Naive thymus-derived CD4-positive, alpha-beta T cell (primary cell): Measurements from ENCODE around the gene PHLDA2. TPM values are rescaled to one million over a fixed set of nuclear protein-coding genes. Genes with fewer than 3 reads are reported as not detected.

Source experiments
- ATAC-seq: fragments of 150-1000 bp; cut with Tn5 transposase; 2 replicates; pipeline ENCODE4 v1.10.0; 2021; ENCODE audit warnings: mild to moderate bottlenecking, moderate library complexity
- CTCF ChIA-PET: fragments of 350-600 bp; sonication (Branson Sonifier 250); formaldehyde crosslinking; loops from one replicate; lab custom pipeline; 2021; ENCODE audit warnings: antibody characterized with exemption; lab: Charles Lee
- POLR2A ChIA-PET: fragments of 350-600 bp; sonication (Branson Sonifier 250); formaldehyde crosslinking; loops from one replicate; lab custom pipeline; 2021; ENCODE audit warnings: antibody characterized with exemption, inconsistent platforms; lab: Charles Lee
- DNase-seq, 9 donors: peaks; one replicate each; pipeline versions ENCODE4 v3.0.0 to v3.0.0-alpha.2; 2020 to 2022; ENCODE audit warnings: mixed read lengths in 1 of 9
- H3K27ac ChIP-seq: one replicate; pipeline ENCODE4 v1.7.0; 2013; ENCODE audit warnings: mild to moderate bottlenecking, low read depth, low read length, moderate library complexity
- H3K27me3 ChIP-seq, 2 donors: one replicate each; pipeline ENCODE4 v1.7.0; 2013; ENCODE audit warnings: low read length in 2 of 2, mild to moderate bottlenecking in 2 of 2, moderate library complexity in 2 of 2; ENCODE audit not compliant: control insufficient read depth in 2 of 2, insufficient read depth in 2 of 2
- H3K36me3 ChIP-seq, 3 experiments: 1 replicate in 2 of 3; 2 replicates in 1 of 3; pipeline ENCODE4 v1.7.0; 2013; ENCODE audit warnings: low read length in 3 of 3, mild to moderate bottlenecking in 3 of 3, moderate library complexity in 1 of 3; ENCODE audit not compliant: insufficient read depth in 3 of 3, control insufficient read depth in 2 of 3
- H3K4me1 ChIP-seq, 2 donors: one replicate each; pipeline ENCODE4 v1.7.0; 2013; ENCODE audit warnings: low read length in 2 of 2, mild to moderate bottlenecking in 2 of 2, moderate library complexity in 1 of 2; ENCODE audit not compliant: control insufficient read depth in 2 of 2, insufficient read depth in 2 of 2
- H3K4me3 ChIP-seq: 2 replicates; pipeline ENCODE4 v1.7.0; 2013; ENCODE audit warnings: mild to moderate bottlenecking, low read length
- H3K9me3 ChIP-seq, 3 experiments: 1 replicate in 2 of 3; 2 replicates in 1 of 3; pipeline ENCODE4 v1.7.0; 2013; ENCODE audit warnings: low read length in 3 of 3; ENCODE audit not compliant: control insufficient read depth in 2 of 3
- H3K27ac Mint-ChIP-seq, 9 donors: one replicate each; pipeline ENCODE4 v1.8.0; 2020 to 2022; ENCODE audit warnings: mixed read lengths in 9 of 9, mild to moderate bottlenecking in 8 of 9, moderate library complexity in 5 of 9, inconsistent platforms in 2 of 9
- H3K27me3 Mint-ChIP-seq, 5 donors: one replicate each; pipeline ENCODE4 v1.8.0; 2021 to 2022; ENCODE audit warnings: mixed read lengths in 5 of 5, mild to moderate bottlenecking in 1 of 5
- H3K36me3 Mint-ChIP-seq, 5 donors: one replicate each; pipeline ENCODE4 v1.8.0; 2020 to 2022; ENCODE audit warnings: mixed read lengths in 5 of 5, mild to moderate bottlenecking in 3 of 5, inconsistent platforms in 1 of 5
- H3K4me1 Mint-ChIP-seq, 7 donors: one replicate each; pipeline ENCODE4 v1.8.0; 2020 to 2022; ENCODE audit warnings: mixed read lengths in 7 of 7, mild to moderate bottlenecking in 3 of 7, inconsistent platforms in 1 of 7
- H3K4me3 Mint-ChIP-seq, 10 donors: one replicate each; pipeline ENCODE4 v1.8.0; 2020 to 2022; ENCODE audit warnings: mild to moderate bottlenecking in 10 of 10, mixed read lengths in 10 of 10, moderate library complexity in 6 of 10, inconsistent platforms in 2 of 10
- H3K9me3 Mint-ChIP-seq, 11 donors: one replicate each; pipeline ENCODE4 v1.8.0; 2020 to 2022; ENCODE audit warnings: mixed read lengths in 11 of 11, mild to moderate bottlenecking in 4 of 11, inconsistent platforms in 1 of 11, moderate library complexity in 1 of 11
- intact Hi-C, 2 donors: fragments of 100-400 bp; cut with micrococcal nuclease; formaldehyde crosslinking; loops; one replicate each; pipeline ENCODE4 v1.15.1; 2023
- polyA plus RNA-seq, 2 donors: library from polyadenylated mRNA; unstranded; fragments of 300-500 nt; fragmentation: Illumina TruSeq; gene quantifications; one replicate each; pipeline ENCODE4 v1.2.3, GENCODE V29; 2021
- total RNA-seq, 6 experiments: library from RNA in 5 of 6; stranded (reverse) in 5 of 6; gene quantifications; 1 replicate in 5 of 6; 2 replicates in 1 of 6; pipeline ENCODE4 v1.2.3 and lab custom pipeline; 2021 to 2026

The PHLDA2 gene
- total and polyA plus RNA-seq, 7 experiments from 2014 or later, result 2.5 to 7.9 (median 4.5) TPM; not detected in 4

DNA sequence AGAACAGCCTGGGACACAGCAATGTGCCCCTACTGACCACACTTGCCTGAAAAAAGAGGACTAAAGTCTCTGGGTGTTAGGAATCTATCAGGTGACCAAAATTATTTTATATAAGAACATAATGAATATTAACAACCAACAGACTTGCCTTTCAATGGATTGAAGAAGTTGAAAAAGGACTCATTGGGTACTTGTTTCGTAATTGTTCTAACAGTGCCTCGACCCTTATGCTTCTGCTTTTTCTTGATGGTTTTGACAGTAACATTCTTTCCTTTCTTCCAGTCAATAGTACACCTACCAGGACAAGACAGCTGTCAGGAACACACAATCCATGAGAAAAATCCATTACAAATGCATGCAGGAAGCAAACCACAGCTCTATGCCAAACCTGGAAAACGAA, 29.0 kb upstream of the PHLDA2 start:
- ATAC-seq, result no peak

DNA sequence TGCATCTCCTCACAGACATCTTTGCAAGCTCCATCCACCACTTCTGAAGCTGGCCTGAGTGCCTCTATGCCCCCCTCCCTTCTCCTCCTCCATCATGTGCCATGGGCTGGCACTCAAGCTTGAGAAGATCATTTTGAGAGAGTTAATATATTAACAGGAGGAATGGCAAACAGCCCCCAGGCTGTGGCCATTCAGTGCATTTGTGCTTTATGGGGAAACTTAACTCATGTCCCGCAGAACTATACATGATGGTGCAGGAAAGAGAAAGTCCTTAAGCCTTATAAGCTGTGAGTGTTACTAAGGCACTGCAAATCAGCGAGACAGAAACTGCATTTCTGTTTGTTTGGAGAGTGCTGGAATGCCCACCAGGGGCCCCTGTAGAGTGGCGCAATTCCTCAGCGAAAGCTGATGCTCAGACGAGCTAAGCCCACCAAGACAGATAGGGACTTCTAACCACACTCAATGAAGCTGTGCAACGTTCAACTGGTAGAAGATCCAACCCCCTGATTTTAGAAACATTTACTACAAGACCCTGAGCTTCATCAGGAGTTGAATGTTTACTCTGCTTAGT, 26.8 kb upstream of the PHLDA2 start:
- H3K9me3 ChIP-seq, result no peaks in the 10 kb centered on the region
- DNase-seq (no peak), ATAC-seq (no peak)
- no peak overlapping the region for H3K27ac ChIP-seq
- H3K36me3 ChIP-seq, result peaks cover 57 to 100% (median 89%) of the 10 kb centered on the region in 3 experiments
- Mint-ChIP-seq H3K4me3 (no peak overlapping the region), H3K27me3 (no peaks in the 10 kb centered on the region), H3K9me3 (no peaks in the 10 kb centered on the region), H3K4me1 (peaks cover 3 to 54% (median 7%) of the 10 kb centered on the region in 7 donors), H3K36me3 (peaks cover 8 to 64% (median 31%) of the 10 kb centered on the region in 5 donors), H3K27ac (peak overlapping the region in 2 of 9 donors; percentile 25 to 62)
- CTCF ChIA-PET, result interaction anchor here (0.6 to 1.4 kb wide), 2 partner anchors 19 to 1238 kb away, joined by 3 to 4 read pairs; no protein-coding TSS in a partner anchor
- POLR2A ChIA-PET, result interaction anchor here (0.9 kb wide), 1 partner anchor 33 kb away, joined by 3 read pairs; no protein-coding TSS in a partner anchor
- H3K4me3 ChIP-seq, result no peak overlapping the region
- intact Hi-C loops, result no loop called here
- no peaks in the 10 kb centered on the region for H3K27me3 ChIP-seq
- H3K4me1 ChIP-seq, result peaks cover 0 to 4% of the 10 kb centered on the region in 2 donors

More for the DNA sequence above, 29.0 kb upstream of the PHLDA2 start:
- Mint-ChIP-seq H3K27me3 (no peaks in the 10 kb centered on the region), H3K9me3 (no peaks in the 10 kb centered on the region), H3K4me3 (no peak overlapping the region), H3K36me3 (peaks cover 18 to 67% (median 34%) of the 10 kb centered on the region in 5 donors), H3K27ac (no peak overlapping the region), H3K4me1 (peaks cover 10 to 47% (median 21%) of the 10 kb centered on the region in 7 donors)
- H3K9me3 ChIP-seq, result no peaks in the 10 kb centered on the region
- no peaks in the 10 kb centered on the region for H3K27me3 ChIP-seq
- H3K4me3 ChIP-seq, result no peak overlapping the region
- H3K4me1 ChIP-seq, result no peaks in the 10 kb centered on the region
- ChIA-PET CTCF (interaction anchor here (1.0 kb wide), 1 partner anchor 17 kb away, joined by 3 read pairs; no protein-coding TSS in a partner anchor), POLR2A (interaction anchor here (0.7 to 1.5 kb wide), 4 partner anchors 13 to 67 kb away, joined by 3 read pairs; no protein-coding TSS in a partner anchor)
- H3K36me3 ChIP-seq, result peaks cover 37 to 97% (median 84%) of the 10 kb centered on the region in 3 experiments
- H3K27ac ChIP-seq, result no peak overlapping the region
- no peak for DNase-seq
- intact Hi-C loops, result no loop called here

DNA sequence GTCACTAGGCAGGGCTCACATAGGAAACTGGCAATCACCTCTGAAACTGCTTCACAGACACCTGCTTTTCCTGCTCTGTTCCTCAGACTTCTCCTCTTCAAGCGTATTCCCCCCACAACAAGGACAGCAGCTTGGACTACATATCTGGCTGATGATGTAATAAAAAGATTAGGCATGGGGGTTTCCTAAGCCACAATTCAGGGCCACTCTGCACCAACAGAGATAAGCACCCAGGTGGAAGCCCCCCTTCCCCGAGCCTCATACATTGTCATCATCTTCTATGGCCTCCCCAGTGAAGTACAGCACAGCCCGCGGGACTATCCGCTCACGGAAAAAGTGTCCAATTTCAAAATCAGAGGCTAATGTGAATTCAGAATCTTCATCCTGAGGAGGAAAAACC, 25.0 kb upstream of the PHLDA2 start:
- POLR2A ChIA-PET, result no interaction called here
- Mint-ChIP-seq H3K4me3 (no peak overlapping the region), H3K27ac (no peak overlapping the region), H3K4me1 (peaks cover 8 to 59% (median 16%) of the 10 kb centered on the region in 7 donors), H3K9me3 (no peaks in the 10 kb centered on the region), H3K36me3 (peaks cover 15 to 64% (median 40%) of the 10 kb centered on the region in 5 donors), H3K27me3 (no peaks in the 10 kb centered on the region)
- Histone ChIP-seq H3K27ac (no peak overlapping the region), H3K36me3 (peaks cover 57 to 100% (median 82%) of the 10 kb centered on the region in 3 experiments), H3K27me3 (no peaks in the 10 kb centered on the region), H3K4me3 (no peak overlapping the region), H3K4me1 (peaks cover 0 to 4% of the 10 kb centered on the region in 2 donors), H3K9me3 (no peaks in the 10 kb centered on the region)
- CTCF ChIA-PET, result no interaction called here
- peak; percentile 27 for ATAC-seq
- intact Hi-C loops, result no loop called here
- no peak for DNase-seq

DNA sequence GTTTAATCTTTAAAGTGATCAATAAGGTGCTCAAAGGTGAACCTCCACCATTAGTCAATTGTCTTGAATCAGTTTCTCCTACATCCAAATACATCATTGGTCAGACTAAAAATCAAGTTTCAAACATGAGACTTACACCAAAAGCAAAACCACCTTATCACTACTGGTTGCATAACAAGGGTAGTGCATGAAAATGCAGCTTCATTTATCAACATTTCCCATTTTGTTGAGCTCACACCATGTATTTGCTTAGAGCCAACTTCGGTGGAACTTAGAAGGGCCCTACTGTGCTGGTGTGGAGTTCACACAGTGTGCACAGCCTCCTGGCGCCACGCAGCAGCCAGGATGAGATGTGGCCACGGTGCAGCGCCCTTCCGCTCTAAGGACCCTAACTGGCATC, 23.1 kb upstream of the PHLDA2 start:
- POLR2A ChIA-PET, result no interaction called here

DNA sequence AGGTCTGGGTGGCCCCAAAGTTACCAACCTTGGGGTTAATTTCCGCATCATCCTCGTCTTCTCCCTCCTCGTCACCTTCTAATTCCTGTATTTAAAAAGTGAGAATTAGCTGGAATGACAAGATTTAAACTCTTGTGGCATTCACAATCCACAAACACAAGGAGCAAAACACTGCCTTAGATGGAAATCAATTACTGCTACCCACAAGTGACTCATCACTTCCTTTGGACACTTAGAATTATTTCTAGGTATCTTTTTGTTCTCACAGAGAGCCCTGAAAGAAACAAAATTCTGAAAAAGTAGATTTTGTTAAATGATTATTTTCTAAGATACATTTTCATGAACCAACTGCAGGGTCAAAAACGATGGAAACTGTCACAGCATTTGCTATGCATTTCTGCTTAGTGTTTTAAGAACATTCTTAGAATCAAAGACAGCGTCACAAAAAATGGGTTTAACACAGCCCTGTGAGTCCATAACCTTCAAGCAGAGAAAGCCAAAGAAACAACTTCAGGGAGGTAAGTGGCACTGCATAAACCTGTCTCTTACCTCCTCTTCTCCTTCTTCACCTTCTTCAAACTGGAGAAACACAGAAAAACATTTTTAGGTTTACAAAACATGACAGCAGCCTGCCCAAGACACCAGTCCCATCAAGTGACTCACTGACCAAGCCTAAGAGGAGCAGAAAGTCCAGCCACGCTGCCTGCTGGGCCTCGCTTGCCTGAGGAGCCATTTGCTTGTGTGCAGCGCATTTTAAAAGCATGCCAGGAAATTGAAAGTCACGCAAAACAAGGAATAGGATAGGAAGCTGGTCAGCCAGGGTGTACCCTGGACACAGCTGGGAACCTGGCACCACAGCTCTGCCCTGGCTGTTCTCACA, 22.3 kb upstream of the PHLDA2 start:
- POLR2A ChIA-PET, result no interaction called here
- Mint-ChIP-seq H3K36me3 (peaks cover 14 to 64% (median 33%) of the 10 kb centered on the region in 5 donors), H3K27me3 (no peaks in the 10 kb centered on the region), H3K27ac (peak overlapping the region in 2 of 9 donors; percentile 34 to 75), H3K4me1 (peaks cover 14 to 68% (median 34%) of the 10 kb centered on the region in 7 donors), H3K9me3 (no peaks in the 10 kb centered on the region), H3K4me3 (peak overlapping the region in 1 of 10 donors; percentile 52)
- H3K9me3 ChIP-seq, result no peaks in the 10 kb centered on the region
- DNase-seq, result no peak
- intact Hi-C loops, result no loop called here
- H3K4me1 ChIP-seq, result peaks cover 3 to 4% of the 10 kb centered on the region in 2 donors
- no peak overlapping the region for H3K27ac ChIP-seq
- H3K4me3 ChIP-seq, result no peak overlapping the region
- CTCF ChIA-PET, result no interaction called here
- no peaks in the 10 kb centered on the region for H3K27me3 ChIP-seq
- ATAC-seq, result no peak
- H3K36me3 ChIP-seq, result peaks cover 56 to 92% (median 59%) of the 10 kb centered on the region in 3 experiments

More for the DNA sequence above, 23.1 kb upstream of the PHLDA2 start:
- H3K27me3 Mint-ChIP-seq, result no peaks in the 10 kb centered on the region
- peak overlapping the region in 3 of 9 donors; percentile 24 to 48 (median 36) for H3K27ac Mint-ChIP-seq
- H3K36me3 Mint-ChIP-seq, result peaks cover 14 to 65% (median 37%) of the 10 kb centered on the region in 5 donors
- H3K9me3 Mint-ChIP-seq, result no peaks in the 10 kb centered on the region
- peaks cover 0 to 4% of the 10 kb centered on the region in 2 donors for H3K4me1 ChIP-seq
- intact Hi-C loops, result no loop called here
- ATAC-seq (peak; percentile 29), DNase-seq (no peak)
- no peak overlapping the region for H3K27ac ChIP-seq
- no peak overlapping the region for H3K4me3 ChIP-seq
- H3K4me1 Mint-ChIP-seq, result peaks cover 10 to 65% (median 26%) of the 10 kb centered on the region in 7 donors
- H3K27me3 ChIP-seq, result no peaks in the 10 kb centered on the region
- no peak overlapping the region for H3K4me3 Mint-ChIP-seq
- H3K9me3 ChIP-seq, result no peaks in the 10 kb centered on the region
- CTCF ChIA-PET, result no interaction called here
- H3K36me3 ChIP-seq, result peaks cover 64 to 100% (median 66%) of the 10 kb centered on the region in 3 experiments

DNA sequence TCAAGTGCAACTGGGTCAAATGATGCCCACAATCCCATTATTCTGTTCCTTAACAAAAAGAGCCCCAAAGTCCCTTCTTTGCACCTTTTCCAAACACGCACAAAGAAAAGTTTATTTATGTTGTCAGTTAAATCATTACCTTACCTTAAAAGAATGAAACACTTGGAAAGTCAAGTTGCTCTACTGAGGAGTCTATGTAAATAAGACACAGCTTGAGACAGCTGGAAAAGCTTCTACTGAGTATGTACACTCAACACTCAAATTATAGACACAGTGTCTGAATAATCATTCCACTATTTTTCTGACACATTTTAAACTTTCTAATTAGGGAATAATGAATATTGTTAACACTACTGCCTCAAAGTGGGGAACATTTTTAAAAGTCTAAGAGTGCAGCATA, 21.6 kb upstream of the PHLDA2 start:
- intact Hi-C loops, result no loop called here
- H3K9me3 ChIP-seq, result no peaks in the 10 kb centered on the region
- POLR2A ChIA-PET, result no interaction called here
- H3K27ac ChIP-seq, result no peak overlapping the region
- H3K36me3 ChIP-seq, result peaks cover 50 to 86% (median 52%) of the 10 kb centered on the region in 3 experiments
- peaks cover 4 to 9% of the 10 kb centered on the region in 2 donors for H3K4me1 ChIP-seq
- Mint-ChIP-seq H3K27me3 (no peaks in the 10 kb centered on the region), H3K27ac (peak overlapping the region in 1 of 9 donors; percentile 34), H3K36me3 (peaks cover 14 to 59% (median 34%) of the 10 kb centered on the region in 5 donors), H3K4me3 (no peak overlapping the region), H3K9me3 (no peaks in the 10 kb centered on the region), H3K4me1 (peaks cover 20 to 71% (median 40%) of the 10 kb centered on the region in 7 donors)
- no peak for ATAC-seq
- DNase-seq, result no peak
- no peak overlapping the region for H3K4me3 ChIP-seq
- H3K27me3 ChIP-seq, result no peaks in the 10 kb centered on the region
- CTCF ChIA-PET, result no interaction called here
